ENCODE results near the gene PDZD2.
A peak's percentile ranks its signal among the peaks of the same experiment; 100 is the strongest.

The PDZD2 gene

DNA sequence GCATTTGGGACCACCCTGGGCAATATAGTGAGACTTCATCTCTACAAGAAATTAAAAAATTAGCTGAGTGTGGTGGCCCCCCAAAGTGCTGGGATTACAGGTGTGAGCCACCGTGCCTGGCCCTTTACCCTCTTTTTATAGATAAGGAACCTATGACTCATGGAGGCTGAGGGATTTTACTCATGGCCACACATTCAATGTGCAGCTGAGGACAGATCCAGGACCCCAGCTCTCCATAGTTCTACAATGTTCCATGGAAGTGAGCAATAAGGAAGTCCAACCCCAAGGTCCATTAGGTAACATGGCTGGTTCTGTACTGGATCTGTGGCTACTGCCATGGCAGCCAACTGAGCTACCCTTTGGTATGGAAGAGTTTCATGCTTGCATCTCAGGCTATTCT, 25.3 kb upstream of the PDZD2 start:
- H3K4me3 ChIP-seq = no peak overlapping the region
- H3K36me3 ChIP-seq = no peaks in the 10 kb centered on the region
- no peak overlapping the region for H3K4me2 ChIP-seq
- no peak for TF ChIP-seq Cebpa-rat (IDR thresholded peaks at IDR 0.05)
- peaks cover 18% of the 10 kb centered on the region for H3K4me1 ChIP-seq
- H3K9me3 ChIP-seq = no peaks in the 10 kb centered on the region
- no peak overlapping the region for H3K27ac ChIP-seq
- H3K27me3 ChIP-seq = no peaks in the 10 kb centered on the region
- H3K9ac ChIP-seq = no peak overlapping the region
- no peaks in the 10 kb centered on the region for H4K20me1 ChIP-seq

DNA sequence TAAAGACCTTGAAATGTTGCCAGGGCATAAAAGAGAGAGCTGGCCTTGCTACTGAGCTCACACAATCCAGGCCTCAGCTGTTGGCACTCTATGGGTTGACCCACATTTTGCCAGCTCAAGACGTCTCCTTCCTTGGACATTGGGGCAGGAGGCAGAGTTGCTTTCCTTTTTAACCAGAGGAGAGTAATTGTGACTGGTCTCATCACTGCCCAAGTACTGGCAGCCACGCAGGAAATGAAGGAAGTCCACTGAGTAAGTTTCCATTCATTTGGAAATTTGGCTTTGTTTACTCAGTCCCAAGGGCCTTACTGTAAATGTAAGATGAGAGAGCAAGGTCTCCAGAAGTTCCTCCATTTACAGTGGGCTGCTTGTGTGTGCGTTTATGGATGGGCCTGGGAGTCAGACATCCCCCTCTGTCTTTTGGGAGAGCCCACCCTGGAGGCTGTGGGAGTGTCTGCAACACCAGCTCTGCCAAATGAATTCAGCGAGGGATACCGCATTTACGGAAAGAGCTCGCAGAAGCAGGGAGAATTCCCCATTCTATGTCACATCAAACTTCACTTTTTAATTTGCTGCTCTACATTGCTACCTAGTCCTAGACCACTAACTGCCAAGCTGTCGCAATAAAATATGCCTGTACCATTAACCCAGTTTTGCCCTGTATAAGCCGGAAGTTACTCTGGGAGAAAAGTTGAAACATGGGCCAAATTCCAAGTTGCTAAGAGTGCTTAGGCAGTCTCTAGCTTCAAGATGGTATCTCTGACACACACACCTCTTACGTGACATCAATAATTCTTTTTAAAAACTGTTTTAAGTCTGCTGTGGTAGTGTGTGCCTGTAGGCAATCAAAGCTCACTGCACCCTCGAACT, 24.5 kb upstream of the PDZD2 start:
- H3K27me3 ChIP-seq = no peaks in the 10 kb centered on the region
- H3K4me3 ChIP-seq = no peak overlapping the region
- no peaks in the 10 kb centered on the region for H3K36me3 ChIP-seq
- no peaks in the 10 kb centered on the region for H3K9me3 ChIP-seq
- H3K9ac ChIP-seq = no peak overlapping the region
- H3K4me2 ChIP-seq = peak overlapping the region; percentile 18; the same call in 1 of the 2 replicates
- H4K20me1 ChIP-seq = no peaks in the 10 kb centered on the region
- no peak overlapping the region for H3K27ac ChIP-seq
- TF ChIP-seq Cebpa-rat (IDR thresholded peaks at IDR 0.05) = no peak
- H3K4me1 ChIP-seq = peaks cover 25% of the 10 kb centered on the region

DNA sequence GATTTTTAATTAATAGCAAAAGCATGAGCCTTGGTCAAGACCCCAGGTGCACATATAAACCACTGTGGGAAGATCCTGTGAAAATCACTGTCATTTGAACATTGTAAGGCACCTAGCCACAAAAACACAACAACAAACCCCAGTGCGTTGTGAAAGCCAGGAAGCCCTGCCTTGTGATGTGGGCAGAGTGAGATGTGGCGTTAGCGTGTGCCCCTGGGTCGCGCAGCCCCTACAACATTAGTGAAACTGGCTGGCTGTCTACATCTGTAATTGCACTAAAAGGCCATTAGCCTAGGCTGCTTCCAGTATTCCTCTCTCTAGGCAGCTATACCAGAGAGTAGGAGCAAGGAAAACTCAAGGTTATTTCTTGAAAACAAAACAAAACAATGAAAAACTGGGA, 21.1 kb upstream of the PDZD2 start:
- H3K4me2 ChIP-seq = peak overlapping the region; percentile 57

DNA sequence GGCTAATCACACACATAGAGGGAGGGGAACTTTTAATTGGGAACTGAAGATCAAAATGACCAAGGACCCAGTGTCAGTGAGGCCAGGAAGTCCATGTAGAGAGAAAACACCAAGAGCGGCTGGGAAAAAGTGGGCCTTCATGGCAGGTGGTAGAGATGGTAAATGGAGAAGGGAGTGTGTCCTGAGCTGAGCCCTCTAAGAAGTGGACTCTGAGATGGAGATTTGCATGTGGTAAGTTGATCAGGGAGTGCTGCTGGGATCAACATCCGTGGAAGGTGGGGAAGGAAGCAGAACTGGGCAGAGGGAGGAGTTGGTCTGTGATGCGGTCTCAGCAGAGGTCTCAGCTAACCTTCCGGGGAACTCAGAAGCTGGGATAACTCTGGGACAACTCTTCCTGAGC, 18.9 kb upstream of the PDZD2 start:
- no peak overlapping the region for H3K27ac ChIP-seq
- no peak overlapping the region for H3K4me2 ChIP-seq
- H4K20me1 ChIP-seq = no peaks in the 10 kb centered on the region
- no peaks in the 10 kb centered on the region for H3K27me3 ChIP-seq
- H3K4me3 ChIP-seq = no peak overlapping the region
- H3K9ac ChIP-seq = no peak overlapping the region
- no peak for TF ChIP-seq Cebpa-rat (IDR thresholded peaks at IDR 0.05)
- no peaks in the 10 kb centered on the region for H3K9me3 ChIP-seq
- peaks cover 19% of the 10 kb centered on the region for H3K4me1 ChIP-seq
- no peaks in the 10 kb centered on the region for H3K36me3 ChIP-seq

More for the DNA sequence above, 21.1 kb upstream of the PDZD2 start:
- no peaks in the 10 kb centered on the region for H3K36me3 ChIP-seq
- no peak overlapping the region for H3K4me3 ChIP-seq
- no peaks in the 10 kb centered on the region for H3K27me3 ChIP-seq
- H3K9me3 ChIP-seq = no peaks in the 10 kb centered on the region
- no peak overlapping the region for H3K27ac ChIP-seq
- no peaks in the 10 kb centered on the region for H4K20me1 ChIP-seq
- no peak overlapping the region for H3K9ac ChIP-seq
- TF ChIP-seq Cebpa-rat (IDR thresholded peaks at IDR 0.05) = no peak
- H3K4me1 ChIP-seq = peaks cover 25% of the 10 kb centered on the region

DNA sequence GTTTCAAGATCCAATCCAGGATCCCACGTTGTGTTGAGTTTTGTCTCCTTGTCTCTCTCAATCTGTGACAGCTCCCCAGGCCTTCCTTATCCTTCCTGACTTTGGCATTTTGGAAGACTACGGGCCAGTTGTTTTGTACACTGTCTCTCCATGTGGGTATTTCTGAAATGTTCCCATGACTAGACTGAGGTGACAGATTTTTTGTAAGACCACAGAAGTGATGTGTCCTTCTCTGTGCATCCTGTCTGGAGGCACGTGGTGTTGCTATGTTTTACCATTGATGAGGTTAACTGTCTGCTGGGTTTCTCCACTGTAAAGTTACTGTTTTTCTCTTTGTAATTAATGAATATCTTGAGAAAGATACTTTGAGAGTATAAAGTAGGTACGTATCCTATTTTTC, 15.7 kb upstream of the PDZD2 start:
- TF ChIP-seq Cebpa-rat (IDR thresholded peaks at IDR 0.05) = no peak
- H4K20me1 ChIP-seq = no peaks in the 10 kb centered on the region
- no peaks in the 10 kb centered on the region for H3K9me3 ChIP-seq
- H3K4me2 ChIP-seq = no peak overlapping the region
- no peaks in the 10 kb centered on the region for H3K27me3 ChIP-seq
- H3K36me3 ChIP-seq = no peaks in the 10 kb centered on the region
- H3K4me3 ChIP-seq = no peak overlapping the region
- no peak overlapping the region for H3K9ac ChIP-seq
- H3K4me1 ChIP-seq = peaks cover 11% of the 10 kb centered on the region
- H3K27ac ChIP-seq = no peak overlapping the region

DNA sequence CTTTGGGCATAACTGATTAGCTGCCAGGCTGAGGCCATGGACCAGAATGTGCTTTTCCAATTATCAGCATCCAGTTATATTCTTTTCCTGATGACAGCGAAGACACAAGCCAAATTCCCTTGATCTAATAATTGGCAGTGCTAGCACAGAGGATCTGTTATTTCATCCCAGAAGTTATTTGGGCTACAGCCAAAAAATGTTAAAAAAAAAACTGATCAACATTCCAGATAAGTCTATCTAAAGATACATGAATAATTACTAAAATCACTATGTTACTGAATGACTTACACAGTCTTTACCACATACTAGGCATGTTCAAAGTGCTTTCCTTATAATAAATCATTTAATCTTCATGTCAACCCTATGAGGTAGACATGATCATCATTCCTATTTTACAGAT, 13.5 kb upstream of the PDZD2 start:
- no peaks in the 10 kb centered on the region for H3K27me3 ChIP-seq
- TF ChIP-seq Cebpa-rat (IDR thresholded peaks at IDR 0.05) = no peak

DNA sequence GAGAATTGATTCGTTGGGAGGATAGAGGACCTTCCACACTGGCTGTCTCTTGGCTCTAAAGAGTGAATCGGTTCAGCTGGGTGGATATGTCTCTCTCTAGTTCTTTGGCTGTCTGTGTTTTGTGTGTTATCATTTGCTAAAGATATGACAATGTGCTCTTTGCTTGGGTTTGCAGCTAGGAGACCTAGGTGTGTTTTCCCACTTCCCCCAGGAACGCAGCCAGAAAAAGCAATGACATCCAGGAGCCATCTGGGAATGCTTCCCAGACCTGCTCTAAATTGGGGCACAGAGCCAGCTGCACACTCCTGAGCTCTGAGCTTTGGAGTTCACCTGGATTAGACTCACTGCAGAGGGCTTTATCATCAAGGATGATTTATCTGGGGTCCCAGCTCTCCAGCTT, 12.8 kb upstream of the PDZD2 start:
- no peaks in the 10 kb centered on the region for H3K36me3 ChIP-seq
- H3K27ac ChIP-seq = no peak overlapping the region

More for the DNA sequence above, 13.5 kb upstream of the PDZD2 start:
- H3K4me2 ChIP-seq = no peak overlapping the region
- no peak overlapping the region for H3K27ac ChIP-seq
- H3K9ac ChIP-seq = no peak overlapping the region
- H3K36me3 ChIP-seq = no peaks in the 10 kb centered on the region
- no peaks in the 10 kb centered on the region for H3K4me1 ChIP-seq
- no peak overlapping the region for H3K4me3 ChIP-seq
- no peaks in the 10 kb centered on the region for H4K20me1 ChIP-seq
- H3K9me3 ChIP-seq = no peaks in the 10 kb centered on the region

DNA sequence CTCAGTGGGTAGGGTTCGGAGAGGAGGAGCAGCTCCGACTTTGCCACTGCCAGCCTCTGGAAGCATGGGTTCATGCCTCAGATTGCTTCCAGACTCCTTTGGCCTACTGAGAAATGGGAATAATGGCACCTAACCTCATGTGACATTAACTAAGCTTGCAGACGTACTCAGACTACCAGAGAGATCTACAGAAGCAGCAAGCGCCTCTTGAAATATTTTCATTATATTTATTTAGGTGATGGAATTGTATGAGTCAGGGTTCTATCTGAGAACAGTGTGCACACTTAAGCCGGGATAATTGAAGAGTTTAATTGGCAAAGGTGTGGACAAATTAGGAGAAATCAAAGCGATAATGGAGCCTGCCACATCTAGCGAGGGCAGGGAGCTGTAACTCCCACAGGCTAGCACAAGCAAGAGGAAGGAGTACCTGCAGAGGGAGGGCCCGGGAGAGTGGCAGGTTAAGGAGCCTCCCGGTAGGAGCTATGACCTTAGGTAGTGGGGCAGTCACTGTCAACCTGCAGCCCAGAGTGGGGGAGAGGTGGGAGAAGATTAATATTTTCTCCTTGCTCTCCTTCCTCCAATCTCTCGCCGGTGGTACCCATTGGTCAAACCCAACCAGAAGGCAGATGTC, 12.2 kb upstream of the PDZD2 start:
- Histone ChIP-seq H3K4me2 (no peak overlapping the region), H3K4me3 (no peak overlapping the region), H4K20me1 (no peaks in the 10 kb centered on the region), H3K27ac (no peak overlapping the region), H3K9me3 (no peaks in the 10 kb centered on the region), H3K36me3 (no peaks in the 10 kb centered on the region), H3K9ac (no peak overlapping the region), H3K4me1 (no peaks in the 10 kb centered on the region), H3K27me3 (no peaks in the 10 kb centered on the region)
- no peak for TF ChIP-seq Cebpa-rat (IDR thresholded peaks at IDR 0.05)

More for the DNA sequence above, 12.8 kb upstream of the PDZD2 start:
- H4K20me1 ChIP-seq = no peaks in the 10 kb centered on the region
- no peaks in the 10 kb centered on the region for H3K9me3 ChIP-seq
- no peak for TF ChIP-seq Cebpa-rat (IDR thresholded peaks at IDR 0.05)
- H3K4me3 ChIP-seq = no peak overlapping the region
- H3K4me1 ChIP-seq = no peaks in the 10 kb centered on the region
- no peak overlapping the region for H3K9ac ChIP-seq
- H3K4me2 ChIP-seq = no peak overlapping the region
- H3K27me3 ChIP-seq = no peaks in the 10 kb centered on the region

DNA sequence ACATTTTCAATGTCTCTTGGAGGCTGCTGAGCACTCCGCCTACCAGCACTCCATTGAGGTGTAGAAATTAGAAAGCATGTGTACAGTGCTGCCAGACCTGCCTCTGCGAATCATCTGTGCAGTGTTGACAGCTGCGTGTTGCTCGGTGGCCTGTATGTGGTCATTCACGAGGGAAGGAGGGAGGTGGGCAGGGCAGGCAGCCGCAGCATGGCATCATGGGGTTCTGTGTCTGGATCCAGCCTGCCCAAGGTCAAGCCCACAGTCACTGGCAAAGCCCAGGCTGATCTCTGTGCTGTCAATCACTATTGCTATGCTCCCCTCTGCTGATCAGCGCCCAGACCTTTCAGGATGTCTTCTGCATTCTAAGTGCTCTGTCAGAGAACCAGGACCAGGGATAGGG, 8.0 kb upstream of the PDZD2 start:
- H3K4me1 ChIP-seq = no peaks in the 10 kb centered on the region
- no peaks in the 10 kb centered on the region for H3K36me3 ChIP-seq
- no peak overlapping the region for H3K4me3 ChIP-seq
- no peaks in the 10 kb centered on the region for H4K20me1 ChIP-seq
- H3K9ac ChIP-seq = no peak overlapping the region
- H3K9me3 ChIP-seq = no peaks in the 10 kb centered on the region
- no peak for TF ChIP-seq Cebpa-rat (IDR thresholded peaks at IDR 0.05)
- H3K27me3 ChIP-seq = no peaks in the 10 kb centered on the region
- no peak overlapping the region for H3K4me2 ChIP-seq
- H3K27ac ChIP-seq = no peak overlapping the region

DNA sequence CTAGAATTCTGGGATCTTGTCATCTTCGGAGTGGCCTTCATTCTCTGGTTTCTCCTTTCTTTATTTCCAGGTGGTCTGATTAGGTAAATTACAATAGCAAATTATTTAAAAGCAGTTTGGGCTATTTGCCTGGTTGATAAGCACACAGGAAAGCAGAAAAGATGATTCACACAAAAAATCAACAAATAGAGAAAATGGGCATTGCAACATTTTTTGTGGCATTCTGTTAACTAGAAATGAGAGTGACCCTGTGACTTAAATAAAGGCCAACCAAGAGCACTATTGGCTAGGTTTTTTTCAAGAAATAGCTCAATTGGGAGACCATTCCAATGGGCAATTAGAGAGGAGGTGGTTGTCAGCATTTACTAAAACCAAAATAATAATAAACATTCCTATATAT, 6.5 kb upstream of the PDZD2 start:
- Histone ChIP-seq H3K27me3 (no peaks in the 10 kb centered on the region), H4K20me1 (no peaks in the 10 kb centered on the region), H3K4me2 (no peak overlapping the region), H3K27ac (no peak overlapping the region), H3K4me3 (no peak overlapping the region), H3K9me3 (no peaks in the 10 kb centered on the region), H3K9ac (no peak overlapping the region), H3K4me1 (no peaks in the 10 kb centered on the region), H3K36me3 (no peaks in the 10 kb centered on the region)
- TF ChIP-seq Cebpa-rat (IDR thresholded peaks at IDR 0.05) = no peak
